ENCODE results near the gene MYOM1.

The MYOM1 gene

GRCh38 chr18:3147935-3148554 lies 71.7 kb downstream of the MYOM1 start:
- DNase-seq, result no peak

GRCh38 chr18:3140986-3141639 lies 78.7 kb downstream of the MYOM1 start:
- DNase-seq, result no peak

GRCh38 chr18:3140342-3140741 lies 79.4 kb downstream of the MYOM1 start:
- no peak for DNase-seq

GRCh38 chr18:3139406-3139805 lies 80.4 kb downstream of the MYOM1 start:
- no peak for DNase-seq

- no peak for DNase-seq
Observed at GRCh38 chr18:3138274-3138975, 81.3 kb downstream of the MYOM1 start.

GRCh38 chr18:3135536-3135935 lies 84.2 kb downstream of the MYOM1 start:
- DNase-seq, result no peak

- DNase-seq, result no peak
Observed at GRCh38 chr18:3132700-3133099, 87.1 kb downstream of the MYOM1 start.

- DNase-seq, result no peak
Observed at GRCh38 chr18:3130344-3130743, 89.4 kb downstream of the MYOM1 start.

GRCh38 chr18:3129053-3129864 lies 90.5 kb downstream of the MYOM1 start:
- DNase-seq, result peak; percentile 44

- no peak for DNase-seq
Observed at GRCh38 chr18:3126457-3127097, 93.2 kb downstream of the MYOM1 start.

GRCh38 chr18:3124822-3125221 lies 94.9 kb downstream of the MYOM1 start:
- no peak for DNase-seq

GRCh38 chr18:3122851-3123250 lies 96.9 kb downstream of the MYOM1 start:
- no peak for DNase-seq

- DNase-seq, result no peak
Observed at GRCh38 chr18:3121259-3121658, 98.5 kb downstream of the MYOM1 start.

GRCh38 chr18:3120356-3120755 lies 99.4 kb downstream of the MYOM1 start:
- DNase-seq, result no peak

GRCh38 chr18:3119401-3120341 lies 100.1 kb downstream of the MYOM1 start:
- no peak for DNase-seq

GRCh38 chr18:3118195-3119010 lies 101.4 kb downstream of the MYOM1 start:
- DNase-seq, result no peak

GRCh38 chr18:3117493-3118192 lies 102.1 kb downstream of the MYOM1 start:
- DNase-seq, result no peak

GRCh38 chr18:3115447-3116030 lies 104.2 kb downstream of the MYOM1 start:
- DNase-seq, result no peak

- no peak for DNase-seq
Observed at GRCh38 chr18:3114451-3114850, 105.3 kb downstream of the MYOM1 start.

- DNase-seq, result no peak
Observed at GRCh38 chr18:3114026-3114425, 105.7 kb downstream of the MYOM1 start.
